Karpas-422 (cell line): ENCODE data around the gene ARMH4. TPM values are rescaled to one million over a fixed set of nuclear protein-coding genes. Genes with fewer than 3 reads are reported as not detected.

Experiments used
- DNase-seq: peaks from one replicate; pipeline ENCODE4 v3.0.0-alpha.2; 2015
- H2AFZ ChIP-seq: fragments of 200-600 bp; sonication (generic); 2 replicates; pipeline ENCODE4 v1.6.1; 2014; ENCODE audit warnings: antibody characterized with exemption, low read length, mixed read lengths
- H3K27ac ChIP-seq: fragments of 200-600 bp; sonication (generic); 2 replicates; pipeline ENCODE4 v1.5.1; 2014; ENCODE audit warnings: mild to moderate bottlenecking, low read length, moderate library complexity
- H3K27me3 ChIP-seq: fragments of 200-600 bp; sonication (generic); 2 replicates; pipeline ENCODE4 v1.6.1; 2014; ENCODE audit warnings: low read length, mixed read lengths
- H3K36me3 ChIP-seq: fragments of 200-600 bp; sonication (generic); 2 replicates; pipeline ENCODE4 v1.6.1; 2014; ENCODE audit warnings: low read length, mixed read lengths; ENCODE audit not compliant: insufficient read depth
- H3K4me1 ChIP-seq: fragments of 200-600 bp; sonication (generic); 2 replicates; pipeline ENCODE4 v1.6.1; 2014; ENCODE audit warnings: mild to moderate bottlenecking, low read length, mixed read lengths
- H3K4me2 ChIP-seq: fragments of 200-600 bp; sonication (generic); 2 replicates; pipeline ENCODE4 v1.6.1; 2014; ENCODE audit warnings: low read length, low read depth, mild to moderate bottlenecking; ENCODE audit not compliant: poor library complexity, severe bottlenecking
- H3K4me3 ChIP-seq: fragments of 200-600 bp; sonication (generic); 2 replicates; pipeline ENCODE4 v1.5.1; 2014; ENCODE audit warnings: mild to moderate bottlenecking, antibody characterized with exemption, low read length, mixed read lengths
- H3K79me2 ChIP-seq: fragments of 200-600 bp; sonication (generic); 2 replicates; pipeline ENCODE4 v1.6.1; 2014; ENCODE audit warnings: mild to moderate bottlenecking, low read length, mixed read lengths
- H3K9ac ChIP-seq: fragments of 200-600 bp; sonication (generic); 2 replicates; pipeline ENCODE4 v1.6.0; 2014; ENCODE audit warnings: low read length
- H3K9me2 ChIP-seq: fragments of 200-600 bp; sonication (generic), shearing (Covaris generic); replicated peaks from 2 replicates; pipeline ENCODE4 v1.6.0; 2014; ENCODE audit warnings: mild to moderate bottlenecking, low read length, moderate library complexity; ENCODE audit not compliant: insufficient read depth
- H3K9me3 ChIP-seq: fragments of 300-700, 200-600 bp; sonication (generic); 2 replicates; pipeline ENCODE4 v1.6.1; 2014; ENCODE audit warnings: low read length, mixed read lengths
- H4K20me1 ChIP-seq: fragments of 200-600 bp; sonication (generic); 2 replicates; pipeline ENCODE4 v1.6.1; 2014; ENCODE audit warnings: mild to moderate bottlenecking, antibody characterized with exemption, low read length, low read depth; ENCODE audit not compliant: insufficient read depth
- total RNA-seq: library from RNA; depleted of rRNA; stranded (reverse); fragments of >200 nt; shearing (Covaris generic); gene quantifications from 2 replicates; pipeline ENCODE4 v1.2.3, GENCODE V29; 2014; ENCODE audit warnings: low replicate concordance

The ARMH4 gene
- total RNA-seq, 1 experiment from 2014 or later = 0.75 TPM

DNA sequence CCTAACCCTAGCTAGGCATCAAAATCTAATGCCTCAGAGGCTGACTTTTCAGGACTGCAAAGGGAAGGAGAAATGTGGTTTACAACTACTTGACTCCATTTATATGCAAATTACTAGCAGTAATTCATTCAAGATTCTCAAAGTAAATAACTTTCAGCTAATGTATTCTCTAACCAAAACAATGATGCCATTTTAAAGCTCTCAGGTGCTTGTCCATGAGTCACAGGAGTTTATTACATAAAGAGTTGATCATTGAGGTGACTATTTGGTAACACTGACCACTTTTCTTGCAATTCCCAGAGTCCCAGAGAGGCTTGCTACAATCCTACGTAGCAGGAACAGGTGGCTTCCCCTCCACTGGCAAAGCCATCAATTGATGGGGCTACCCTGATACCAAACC is 177.1 kb downstream of the ARMH4 start:
- no peaks in the 10 kb centered on the region for H3K27me3 ChIP-seq
- DNase-seq = no peak
- no peak overlapping the region for H3K4me2 ChIP-seq
- H3K4me3 ChIP-seq = no peak overlapping the region
- H2AFZ ChIP-seq = no peak overlapping the region
- H3K4me1 ChIP-seq = peaks cover 4% of the 10 kb centered on the region
- H3K9me2 ChIP-seq = no peaks in the 10 kb centered on the region
- no peak overlapping the region for H3K27ac ChIP-seq
- H3K79me2 ChIP-seq = no peaks in the 10 kb centered on the region
- no peaks in the 10 kb centered on the region for H4K20me1 ChIP-seq
- H3K36me3 ChIP-seq = no peaks in the 10 kb centered on the region
- no peak overlapping the region for H3K9ac ChIP-seq
- no peaks in the 10 kb centered on the region for H3K9me3 ChIP-seq

DNA sequence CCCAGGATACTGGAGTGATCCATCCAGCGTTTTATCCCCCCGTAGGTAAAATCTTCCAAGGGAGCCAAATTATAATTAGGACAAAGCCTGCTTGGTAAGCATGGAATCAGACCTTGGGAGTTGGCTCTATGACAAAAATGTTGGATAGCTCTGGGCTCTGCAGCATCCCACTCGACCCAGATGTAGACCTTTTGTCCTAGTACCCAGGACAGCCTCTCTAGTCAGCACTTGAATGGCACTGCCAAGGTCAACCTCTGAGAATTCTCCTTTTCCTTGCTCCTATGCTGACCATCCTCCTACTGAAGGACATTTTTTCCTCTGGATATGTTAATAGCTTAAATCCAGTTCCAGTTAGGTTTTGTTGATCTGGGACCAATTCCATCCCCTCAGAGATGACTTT is 181.4 kb downstream of the ARMH4 start:
- H3K9me3 ChIP-seq = no peaks in the 10 kb centered on the region
- H3K27ac ChIP-seq = no peak overlapping the region
- no peaks in the 10 kb centered on the region for H3K36me3 ChIP-seq
- no peaks in the 10 kb centered on the region for H3K79me2 ChIP-seq
- H3K4me1 ChIP-seq = peaks cover 4% of the 10 kb centered on the region
- H3K9me2 ChIP-seq = no peaks in the 10 kb centered on the region
- H3K27me3 ChIP-seq = no peaks in the 10 kb centered on the region
- DNase-seq = no peak
- H3K4me3 ChIP-seq = no peak overlapping the region
- no peaks in the 10 kb centered on the region for H4K20me1 ChIP-seq
- H2AFZ ChIP-seq = no peak overlapping the region
- H3K4me2 ChIP-seq = no peak overlapping the region
- no peak overlapping the region for H3K9ac ChIP-seq

DNA sequence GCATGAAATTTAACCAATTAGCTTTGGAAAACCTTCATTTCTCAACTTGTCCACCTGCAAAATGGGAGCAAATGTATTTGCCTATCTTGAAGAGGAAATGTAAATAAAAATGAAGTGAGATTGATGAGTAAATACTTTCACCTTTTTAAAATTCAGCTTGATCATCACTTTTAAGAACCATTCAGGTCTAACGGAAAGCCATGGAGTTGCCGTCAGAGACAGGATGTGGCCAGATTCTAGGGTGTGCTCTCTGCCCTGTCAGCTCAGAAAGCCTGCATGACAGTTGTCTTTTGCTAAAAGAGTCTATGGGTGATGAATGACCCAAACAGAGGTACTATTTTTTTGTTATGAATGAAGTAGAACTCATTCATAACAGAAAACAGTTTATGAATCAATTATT is 181.8 kb downstream of the ARMH4 start:
- H3K9ac ChIP-seq = no peak overlapping the region
- H3K36me3 ChIP-seq = no peaks in the 10 kb centered on the region
- peaks cover 4% of the 10 kb centered on the region for H3K4me1 ChIP-seq
- no peak overlapping the region for H3K4me3 ChIP-seq
- no peaks in the 10 kb centered on the region for H3K9me2 ChIP-seq
- no peak overlapping the region for H2AFZ ChIP-seq
- no peak for DNase-seq
- no peaks in the 10 kb centered on the region for H3K9me3 ChIP-seq
- no peak overlapping the region for H3K4me2 ChIP-seq
- no peaks in the 10 kb centered on the region for H3K27me3 ChIP-seq
- H3K79me2 ChIP-seq = no peaks in the 10 kb centered on the region
- H4K20me1 ChIP-seq = no peaks in the 10 kb centered on the region
- H3K27ac ChIP-seq = no peak overlapping the region

DNA sequence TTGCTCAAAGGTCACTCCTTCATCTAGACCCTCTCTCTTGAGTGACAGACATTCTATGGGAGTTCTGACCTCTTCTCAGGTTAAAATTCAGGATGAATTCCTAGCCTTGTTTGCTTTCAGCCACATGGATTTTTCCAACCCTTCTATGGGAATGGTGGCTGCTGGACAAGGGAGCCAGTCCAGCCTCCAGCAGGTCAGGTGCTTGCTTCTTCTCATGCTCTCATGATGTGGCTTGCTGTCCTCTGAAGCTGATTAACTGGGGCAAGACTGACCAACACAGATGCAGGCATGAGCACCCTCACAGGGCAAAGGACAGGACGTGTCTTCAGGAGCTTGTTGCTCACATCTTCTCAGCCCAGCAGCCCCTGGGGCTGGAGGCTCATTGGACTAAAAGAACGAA is 188.9 kb downstream of the ARMH4 start:
- no peak overlapping the region for H3K4me2 ChIP-seq
- no peak overlapping the region for H2AFZ ChIP-seq

DNA sequence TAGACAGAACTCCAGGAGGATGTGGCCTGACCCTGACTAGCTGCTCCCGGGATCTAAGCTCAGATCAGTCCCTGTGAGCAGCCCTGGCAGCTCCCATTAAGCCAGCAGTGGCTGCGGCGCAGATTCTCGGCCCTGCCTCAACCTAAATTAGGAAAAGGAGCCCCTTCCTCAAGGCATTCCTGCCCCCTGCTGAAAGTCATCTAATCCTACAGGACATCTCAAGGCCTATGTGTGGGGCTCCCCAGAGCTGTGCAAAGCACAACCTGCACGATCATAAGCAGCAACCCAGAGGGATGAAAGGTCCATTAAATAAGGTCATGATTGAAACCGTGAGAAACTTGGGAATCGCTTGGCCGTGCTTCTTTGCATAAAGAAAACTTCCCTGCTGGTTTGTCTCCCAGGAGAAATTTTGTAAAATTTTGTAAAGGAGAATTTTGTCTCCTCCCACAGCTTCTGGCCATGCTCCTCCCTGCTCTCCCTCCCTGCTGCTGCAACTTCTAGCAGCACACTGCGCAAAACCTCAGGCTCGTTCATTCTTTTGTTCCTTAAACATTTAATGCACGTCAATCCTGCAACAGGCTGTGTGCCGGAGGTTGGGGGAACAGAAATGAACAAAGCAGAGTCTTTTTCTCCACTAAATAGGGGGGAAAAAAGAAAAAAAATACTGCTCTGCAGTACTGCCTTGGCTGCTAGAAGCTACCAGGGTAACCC is 189.5 kb downstream of the ARMH4 start:
- Histone ChIP-seq H3K27me3 (no peaks in the 10 kb centered on the region), H3K9me2 (no peaks in the 10 kb centered on the region), H3K4me2 (no peak overlapping the region), H4K20me1 (no peaks in the 10 kb centered on the region), H3K4me1 (no peaks in the 10 kb centered on the region), H3K27ac (no peak overlapping the region), H3K9ac (no peak overlapping the region), H3K4me3 (no peak overlapping the region), H2AFZ (no peak overlapping the region), H3K9me3 (no peaks in the 10 kb centered on the region), H3K36me3 (no peaks in the 10 kb centered on the region), H3K79me2 (no peaks in the 10 kb centered on the region)
- DNase-seq = no peak

More for the DNA sequence above, 188.9 kb downstream of the ARMH4 start:
- Histone ChIP-seq H3K9ac (no peak overlapping the region), H3K9me2 (no peaks in the 10 kb centered on the region), H3K4me1 (no peaks in the 10 kb centered on the region), H4K20me1 (no peaks in the 10 kb centered on the region), H3K36me3 (no peaks in the 10 kb centered on the region), H3K27me3 (no peaks in the 10 kb centered on the region), H3K79me2 (no peaks in the 10 kb centered on the region), H3K4me3 (no peak overlapping the region), H3K27ac (no peak overlapping the region), H3K9me3 (no peaks in the 10 kb centered on the region)
- DNase-seq = no peak

DNA sequence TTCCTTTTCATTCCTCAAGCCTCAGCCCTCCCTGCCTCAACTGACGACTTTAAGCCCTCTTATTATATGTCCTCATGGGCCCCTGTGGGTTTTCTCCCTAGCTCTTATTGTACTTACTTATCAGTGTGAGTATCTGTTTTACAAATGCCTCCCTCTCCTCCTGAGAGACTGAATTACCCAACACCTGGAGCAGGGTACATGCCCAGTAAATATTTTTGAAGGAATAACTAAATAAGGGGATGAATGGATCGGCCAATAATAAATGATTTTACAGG is 190.3 kb downstream of the ARMH4 start:
- Histone ChIP-seq H3K4me2 (no peak overlapping the region), H3K9ac (no peak overlapping the region), H3K79me2 (no peaks in the 10 kb centered on the region), H2AFZ (no peak overlapping the region), H3K27me3 (no peaks in the 10 kb centered on the region), H3K9me2 (no peaks in the 10 kb centered on the region), H3K9me3 (no peaks in the 10 kb centered on the region), H3K27ac (no peak overlapping the region), H3K4me3 (no peak overlapping the region), H3K4me1 (no peaks in the 10 kb centered on the region), H3K36me3 (no peaks in the 10 kb centered on the region), H4K20me1 (no peaks in the 10 kb centered on the region)
- no peak for DNase-seq

DNA sequence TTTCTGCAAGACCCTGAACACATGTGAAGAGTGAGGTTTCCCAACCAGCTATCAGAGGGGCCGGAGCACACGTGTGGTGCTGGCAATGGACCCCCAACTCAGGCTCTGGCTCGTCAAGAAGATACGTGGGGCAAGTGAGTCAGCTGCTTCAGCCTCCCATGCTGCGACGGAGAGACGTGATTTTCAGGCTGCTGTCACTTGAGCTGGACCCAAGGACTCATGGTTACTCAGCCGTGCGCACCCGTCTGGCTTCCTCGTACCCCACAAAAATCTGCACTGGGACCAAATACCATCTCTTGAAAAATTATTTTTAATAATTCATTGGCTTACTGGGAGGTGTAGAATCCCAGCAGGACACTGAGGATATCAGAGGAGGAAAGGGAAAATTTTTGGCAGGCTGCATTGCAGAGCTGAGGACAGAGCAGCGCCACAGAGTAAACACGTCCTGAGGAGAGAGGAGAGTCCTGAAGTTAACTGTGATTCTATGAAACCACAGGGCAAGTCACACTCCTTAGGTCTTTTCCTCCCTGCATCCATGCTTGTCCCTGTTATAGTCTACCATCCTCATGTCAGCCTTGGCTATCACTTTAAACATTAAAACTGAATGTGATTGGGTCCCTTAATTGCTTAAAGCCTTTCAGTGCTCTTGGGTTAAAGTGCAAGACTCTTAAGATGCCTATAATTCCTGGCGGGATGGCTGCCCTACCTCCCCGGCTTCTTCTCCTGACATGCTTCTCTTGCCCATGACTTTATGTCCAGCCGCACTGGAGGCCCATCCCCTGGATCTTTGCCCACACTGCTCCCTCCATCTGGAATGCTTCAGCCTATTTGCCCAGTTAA is 190.8 kb downstream of the ARMH4 start:
- H3K9ac ChIP-seq = no peak overlapping the region
- no peaks in the 10 kb centered on the region for H3K9me2 ChIP-seq
- no peak overlapping the region for H3K4me2 ChIP-seq
- no peak overlapping the region for H3K27ac ChIP-seq
- no peaks in the 10 kb centered on the region for H3K36me3 ChIP-seq
- H3K79me2 ChIP-seq = no peaks in the 10 kb centered on the region
- no peaks in the 10 kb centered on the region for H3K27me3 ChIP-seq
- H4K20me1 ChIP-seq = no peaks in the 10 kb centered on the region
- no peak overlapping the region for H2AFZ ChIP-seq
- H3K4me1 ChIP-seq = no peaks in the 10 kb centered on the region
- H3K9me3 ChIP-seq = no peaks in the 10 kb centered on the region
- DNase-seq = no peak
- no peak overlapping the region for H3K4me3 ChIP-seq

DNA sequence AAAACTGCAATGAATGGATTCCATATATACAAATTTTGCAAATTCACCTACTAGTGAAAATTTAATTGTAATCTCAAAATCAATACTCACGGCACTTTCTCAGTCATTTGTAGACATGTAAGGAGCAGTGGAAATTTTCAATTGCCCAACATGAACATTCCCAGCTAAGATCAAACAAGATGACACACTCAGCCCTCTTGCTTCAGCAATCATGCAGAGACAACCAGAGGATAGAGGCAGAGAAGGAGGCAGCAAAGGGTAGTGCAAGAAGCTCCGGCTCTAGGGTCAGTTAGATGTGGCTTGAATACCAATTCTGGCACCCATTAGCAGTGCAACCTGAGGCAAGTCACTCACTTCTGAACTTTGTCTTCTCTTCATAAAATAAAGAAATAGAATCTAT is 194.6 kb downstream of the ARMH4 start:
- Histone ChIP-seq H4K20me1 (no peaks in the 10 kb centered on the region), H3K9me3 (no peaks in the 10 kb centered on the region), H3K9me2 (no peaks in the 10 kb centered on the region), H3K4me3 (no peak overlapping the region), H3K36me3 (no peaks in the 10 kb centered on the region), H3K9ac (no peak overlapping the region), H3K4me2 (no peak overlapping the region), H2AFZ (no peak overlapping the region), H3K4me1 (no peaks in the 10 kb centered on the region), H3K27ac (no peak overlapping the region), H3K27me3 (no peaks in the 10 kb centered on the region), H3K79me2 (no peaks in the 10 kb centered on the region)
- no peak for DNase-seq
